Measurements from ENCODE around the gene PWP2.
"Not testable (repeated sequence)": the region's sequence is repeated elsewhere in the genome, so short reads cannot be mapped to it uniquely, and the experiment has no call there.

PWP2 gene

DNA sequence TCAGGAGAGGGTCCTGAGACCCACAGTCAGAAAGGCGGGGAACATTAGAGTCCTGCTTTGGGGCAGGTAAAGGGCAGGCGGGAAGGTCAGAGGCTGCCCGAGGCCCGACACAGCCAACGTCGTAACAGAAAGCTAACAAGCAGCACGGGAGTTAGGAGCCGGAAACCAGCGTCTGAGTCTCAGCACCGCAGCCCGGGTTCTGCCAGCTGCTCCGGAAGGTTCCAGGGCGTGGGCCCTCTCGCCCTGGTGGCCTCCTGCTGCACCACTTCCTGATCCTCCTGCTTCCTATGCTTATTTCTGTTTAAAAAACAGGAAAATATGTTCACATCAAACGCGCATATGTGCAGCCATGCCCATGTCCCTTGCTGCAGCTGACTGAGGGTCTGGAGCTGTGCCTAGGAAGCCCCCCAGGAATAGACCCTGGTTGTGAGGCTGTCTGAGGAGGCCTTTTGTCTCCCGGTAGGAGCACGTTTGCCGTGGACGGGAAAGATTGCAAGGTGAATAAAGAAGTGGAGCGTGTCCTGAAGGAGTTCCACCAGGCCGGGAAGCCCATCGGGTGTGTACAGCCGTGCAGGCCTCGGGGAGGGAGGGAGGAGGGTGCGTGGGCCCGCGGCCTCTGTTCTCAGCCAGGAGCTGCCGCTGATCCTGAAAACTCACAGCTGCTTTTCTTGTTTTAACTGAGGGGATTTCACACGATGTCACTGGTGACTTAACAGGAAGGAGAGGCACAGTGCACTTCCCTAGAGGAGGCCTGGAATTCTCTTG is 32.8 kb downstream of the PWP2 start:
- DNase-seq = not testable (repeated sequence)

DNA sequence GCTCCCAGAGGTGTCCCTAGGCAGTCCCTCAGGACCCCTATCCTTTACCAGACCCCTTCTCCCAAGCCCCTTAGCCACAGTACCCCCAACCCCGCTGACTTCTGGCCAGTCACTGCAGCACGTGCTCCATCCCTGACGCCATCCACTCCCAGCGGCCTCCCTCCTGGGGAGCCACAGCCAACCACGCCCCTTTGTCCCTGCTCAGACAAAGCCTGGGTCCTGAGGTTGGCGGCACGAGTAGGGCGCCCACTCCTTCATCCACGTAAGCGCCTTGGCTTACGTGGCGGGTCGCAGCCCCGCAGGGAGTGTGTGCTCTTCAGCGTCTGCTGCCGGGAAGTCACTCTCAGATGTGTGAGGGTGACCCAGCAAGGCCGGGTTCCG is 33.3 kb downstream of the PWP2 start:
- DNase-seq = not testable (repeated sequence)

DNA sequence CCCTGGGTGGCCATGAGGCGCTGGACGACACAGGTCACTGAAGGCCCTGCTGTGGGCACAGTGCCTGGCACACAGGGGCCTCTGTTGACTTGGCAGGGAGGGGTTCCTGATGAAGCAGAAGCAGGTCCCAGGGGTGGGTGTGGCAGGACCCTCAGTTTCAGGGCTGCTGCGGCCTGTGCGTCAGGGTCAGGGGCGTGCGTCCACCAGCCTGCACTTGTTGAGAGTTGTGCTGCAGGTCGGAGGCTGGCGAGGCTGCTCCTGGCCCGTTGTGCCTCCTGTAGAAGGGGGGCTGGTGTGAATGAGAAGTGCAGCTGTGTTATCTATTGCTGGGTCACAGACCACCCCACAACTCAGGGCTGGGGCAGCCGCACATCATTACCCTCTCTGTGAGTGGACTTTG is 35.3 kb downstream of the PWP2 start:
- not testable (repeated sequence) for DNase-seq

DNA sequence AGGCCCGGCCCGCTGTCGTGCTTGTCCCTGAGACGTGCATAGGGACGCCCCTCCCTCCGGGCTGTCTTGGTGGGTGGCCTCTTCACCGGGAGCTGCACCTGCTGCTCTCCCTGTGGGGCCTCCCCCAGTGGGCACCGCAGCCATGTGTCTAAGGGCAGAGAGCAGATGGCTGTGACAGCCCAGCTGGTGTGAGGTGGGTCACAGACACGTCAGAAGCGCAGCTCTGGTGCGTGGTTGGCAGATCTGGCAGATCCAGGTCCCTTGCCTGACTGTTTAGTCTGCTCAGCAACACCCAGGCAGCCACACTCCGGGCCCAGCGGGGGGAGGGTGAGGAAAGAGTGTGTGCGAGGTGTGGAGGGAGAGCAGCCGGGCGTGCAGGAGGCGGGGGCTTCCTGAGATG is 36.2 kb downstream of the PWP2 start:
- not testable (repeated sequence) for DNase-seq

DNA sequence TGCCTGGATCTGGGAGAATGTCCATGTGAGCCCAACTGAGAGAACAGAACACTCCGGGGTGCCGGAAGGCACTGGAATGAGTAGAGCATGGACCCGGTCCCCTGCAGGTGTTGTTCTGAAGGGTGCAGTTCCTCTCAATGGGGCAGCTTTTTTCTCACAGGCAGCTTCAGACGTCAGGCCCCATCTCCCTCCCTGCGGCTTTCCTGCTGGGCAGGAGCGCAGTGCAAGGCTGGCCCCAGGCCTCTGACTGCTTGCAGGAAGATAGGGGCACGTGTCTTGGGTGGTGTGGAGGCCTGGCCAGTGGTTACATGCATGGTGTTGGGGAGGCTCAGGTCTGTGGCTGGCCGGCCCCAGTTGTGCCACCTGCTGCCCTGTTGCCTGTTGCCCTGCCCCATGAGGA is 36.8 kb downstream of the PWP2 start:
- DNase-seq = not testable (repeated sequence)

DNA sequence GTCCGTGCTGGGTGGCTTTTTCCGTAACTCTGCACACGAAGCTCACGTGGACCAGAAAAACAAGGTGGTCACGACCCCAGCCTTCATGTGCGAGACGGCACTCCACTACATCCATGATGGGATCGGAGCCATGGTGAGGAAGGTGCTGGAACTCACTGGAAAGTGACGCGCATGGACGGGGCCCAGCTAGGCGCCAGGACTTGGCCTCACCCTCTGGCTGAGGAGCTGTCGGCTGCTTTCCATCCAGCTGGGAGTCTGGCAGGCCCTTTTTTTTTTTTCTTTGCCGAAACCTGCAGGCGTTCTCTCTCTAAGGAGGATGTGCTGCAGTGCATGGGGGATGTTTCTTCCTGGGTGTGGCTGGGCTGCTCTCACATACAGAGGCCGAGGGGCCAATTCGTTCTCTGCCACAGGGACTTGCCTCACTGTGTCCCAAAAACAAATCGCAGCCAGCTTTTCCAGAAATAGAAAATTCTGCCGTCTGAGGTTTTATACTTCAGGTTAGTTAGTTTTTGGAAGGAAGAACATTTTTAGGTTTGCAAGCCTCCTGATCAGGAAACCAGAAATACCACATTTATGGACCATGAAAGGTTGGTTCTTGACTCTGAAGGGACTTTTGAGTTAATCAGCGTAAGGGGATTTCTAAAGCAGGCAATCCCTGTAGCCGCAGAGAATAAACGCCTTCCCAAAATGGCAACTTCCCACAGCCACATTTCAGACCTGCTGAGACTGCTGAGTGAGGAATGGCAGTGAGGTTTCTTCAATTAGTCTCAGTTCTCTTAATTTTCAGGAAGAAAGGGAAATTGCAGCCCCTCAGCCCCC is 37.8 kb downstream of the PWP2 start:
- not testable (repeated sequence) for DNase-seq

DNA sequence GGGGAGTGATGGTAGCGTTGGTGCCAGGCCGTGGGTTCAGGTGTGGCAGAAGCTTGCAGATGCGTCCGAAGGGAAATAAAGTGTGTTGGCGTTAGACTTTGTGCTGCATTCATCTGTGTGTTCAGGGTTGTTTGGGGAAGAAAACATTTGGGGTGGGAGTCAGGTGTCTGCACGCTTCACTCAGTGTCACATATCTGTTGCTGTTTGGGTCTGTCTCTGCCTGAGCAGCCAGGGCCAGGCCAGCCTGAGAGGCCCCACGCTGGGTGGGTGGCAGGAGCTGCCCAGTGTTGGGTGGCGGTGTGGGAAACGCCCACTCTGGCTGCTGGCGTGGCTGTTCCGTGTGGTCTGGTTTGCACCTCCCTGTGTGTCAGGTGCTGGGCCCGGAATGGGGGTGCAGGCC is 38.4 kb downstream of the PWP2 start:
- DNase-seq = not testable (repeated sequence)

DNA sequence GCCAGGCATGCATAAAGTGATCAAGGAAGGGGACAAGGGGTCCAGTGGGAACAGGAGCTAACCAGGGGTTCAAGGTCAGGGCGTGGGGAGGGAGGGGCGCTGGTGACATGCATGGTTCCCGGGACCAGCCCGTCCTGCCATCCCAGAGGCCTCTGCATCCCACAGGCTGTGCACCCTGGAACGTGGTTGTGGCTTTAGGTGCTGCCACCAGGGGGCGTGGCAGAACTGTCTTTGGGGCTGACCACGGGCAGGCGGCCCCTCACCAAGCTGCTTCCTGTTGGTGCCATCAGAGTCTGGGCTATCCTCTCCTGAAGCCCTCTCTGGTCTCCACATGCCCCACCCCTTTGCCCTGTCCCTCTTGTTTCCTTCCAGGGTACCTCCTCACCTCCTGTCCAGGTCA is 39.9 kb downstream of the PWP2 start:
- DNase-seq = not testable (repeated sequence)

DNA sequence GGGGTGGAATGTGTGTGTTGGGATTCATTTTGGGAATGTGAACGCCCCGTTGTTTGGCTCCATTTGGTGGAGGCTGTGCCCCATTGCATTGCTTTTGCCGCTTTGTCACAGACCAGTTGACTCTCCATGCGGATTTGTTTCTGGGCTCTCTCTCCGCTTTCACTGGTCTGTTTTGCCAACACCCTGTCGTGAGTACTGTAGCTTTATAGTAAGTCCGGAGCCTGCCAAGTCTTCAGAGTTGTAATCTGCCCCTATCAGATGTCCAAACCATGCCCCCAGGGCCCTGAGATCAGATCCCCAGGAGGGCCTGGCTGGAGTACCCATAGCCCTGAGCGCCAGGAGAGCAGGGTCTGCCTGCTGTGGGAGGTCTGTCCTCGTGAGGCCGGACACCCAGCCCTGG is 43.1 kb downstream of the PWP2 start:
- DNase-seq = not testable (repeated sequence)

DNA sequence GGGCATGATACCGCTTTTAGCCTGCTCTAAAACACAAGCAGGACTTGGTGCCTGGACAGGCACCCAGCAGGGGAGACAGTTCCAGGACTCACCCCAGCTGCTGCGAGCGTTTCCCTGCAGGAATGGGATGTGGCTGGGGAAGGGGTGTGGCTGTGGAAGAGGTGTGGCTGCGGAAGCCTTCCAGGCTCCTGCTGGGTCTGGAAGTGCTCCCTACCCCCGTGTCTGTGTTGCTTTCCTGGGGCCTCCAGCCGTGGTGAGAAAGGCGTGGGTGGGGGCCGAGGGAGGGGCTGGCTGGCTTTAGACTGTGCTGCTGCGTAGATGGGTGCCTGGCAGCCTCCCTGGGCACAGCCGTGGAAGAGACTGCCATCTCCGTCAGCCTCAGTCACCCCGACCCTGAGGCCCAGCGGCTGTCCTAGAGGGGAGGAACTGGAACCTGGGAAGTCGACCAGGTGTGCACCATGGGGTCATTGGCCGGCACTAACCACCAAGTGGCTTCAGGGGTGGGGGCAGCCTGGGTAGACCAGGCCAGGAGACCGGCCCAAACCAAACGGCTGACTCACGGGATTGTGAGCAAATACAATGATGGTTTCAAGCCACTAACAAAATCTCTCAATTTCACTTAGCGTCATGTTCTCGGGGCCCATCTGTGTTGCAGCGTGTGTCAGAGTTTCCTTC is 46.2 kb downstream of the PWP2 start:
- not testable (repeated sequence) for DNase-seq

DNA sequence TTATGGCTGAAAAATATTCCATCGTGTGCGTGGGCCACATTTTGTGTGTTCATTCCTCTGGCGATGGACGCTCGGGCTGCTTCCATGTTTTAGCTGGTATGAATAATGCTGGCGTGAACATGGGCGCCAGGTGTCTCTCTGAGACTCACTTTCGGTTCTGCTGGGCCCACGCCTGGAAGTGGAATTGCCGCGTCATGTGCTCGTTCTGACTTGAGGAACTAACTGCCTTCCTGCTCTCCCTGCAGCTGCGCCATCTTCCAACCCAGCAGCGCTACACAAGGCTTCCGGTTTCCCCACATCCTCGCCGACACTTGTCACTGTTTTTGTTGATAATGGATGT is 46.7 kb downstream of the PWP2 start:
- DNase-seq = not testable (repeated sequence)

DNA sequence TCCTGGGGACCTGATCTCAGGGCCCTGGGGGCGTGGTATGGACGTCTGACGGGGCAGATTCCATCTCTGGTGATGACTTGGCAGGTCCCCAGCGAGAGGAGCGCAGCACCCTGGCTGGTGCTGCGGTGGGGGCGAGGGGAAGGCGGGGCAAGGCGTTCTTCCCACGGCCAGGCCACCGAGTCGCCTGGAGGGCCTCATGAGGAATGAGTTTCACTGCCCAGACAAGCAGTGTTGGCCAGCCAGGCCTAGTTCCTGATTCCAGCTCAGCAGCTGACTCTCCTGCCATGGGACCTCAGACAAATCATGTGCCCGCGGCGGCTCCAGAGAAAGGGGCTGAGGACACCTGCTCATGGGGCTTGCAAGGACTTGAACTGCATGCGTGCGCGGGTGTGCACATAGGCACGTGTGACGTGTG is 47.6 kb downstream of the PWP2 start:
- not testable (repeated sequence) for DNase-seq

DNA sequence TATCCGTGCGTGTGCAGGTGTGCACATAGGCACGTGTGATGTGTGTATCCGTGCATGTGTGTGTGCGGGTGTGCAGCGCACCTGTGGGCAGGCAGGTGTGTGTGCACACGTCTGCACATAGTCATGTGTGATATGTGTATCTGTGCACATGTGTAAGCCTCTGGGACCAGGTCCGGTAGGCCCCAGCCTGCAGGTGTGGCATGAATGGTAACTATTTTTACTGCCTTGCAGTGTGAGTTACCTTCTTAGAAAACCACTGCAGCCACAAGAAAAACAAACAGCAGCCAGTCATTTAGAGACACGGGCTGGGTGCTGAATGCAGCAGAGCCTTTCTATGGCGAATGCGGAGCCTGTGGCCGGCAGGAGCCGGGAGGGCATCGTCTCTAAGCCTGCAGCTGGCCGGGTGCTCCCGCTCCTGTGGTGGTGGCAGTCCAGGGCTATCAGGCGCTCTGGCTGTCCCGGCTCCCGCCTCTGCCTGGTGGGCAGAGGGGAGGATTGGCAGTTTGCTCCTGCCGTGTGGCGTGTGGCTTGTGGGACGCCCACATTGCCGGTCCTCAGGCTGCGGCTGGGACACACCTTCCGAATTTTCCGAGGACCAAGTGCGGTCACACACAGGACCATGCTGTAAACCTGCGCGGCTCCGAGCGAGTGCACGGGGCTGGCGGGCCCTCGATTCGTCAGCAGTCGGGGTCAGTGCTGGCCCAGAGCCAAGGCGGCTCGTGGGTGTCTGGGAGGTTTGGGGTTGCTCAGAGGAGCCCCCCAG is 48.2 kb downstream of the PWP2 start:
- not testable (repeated sequence) for DNase-seq

DNA sequence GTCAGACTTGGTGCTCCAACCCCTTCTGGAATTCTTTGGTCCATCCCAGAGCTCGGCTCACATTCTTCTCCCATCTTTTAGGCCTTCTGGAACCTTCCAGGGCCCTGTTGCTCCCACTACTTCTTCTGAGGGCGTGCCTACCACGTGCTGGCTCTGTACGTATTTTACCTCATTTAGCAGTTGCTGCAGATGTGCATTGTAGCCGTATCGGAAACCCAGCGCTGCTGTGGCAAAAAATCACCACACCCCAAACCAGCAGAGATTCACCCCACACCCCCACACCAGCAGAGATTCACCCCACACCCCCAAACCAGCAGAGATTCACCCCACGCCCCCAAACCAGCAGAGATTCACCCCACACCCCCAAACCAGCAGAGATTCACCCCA is 48.8 kb downstream of the PWP2 start:
- DNase-seq = not testable (repeated sequence)

DNA sequence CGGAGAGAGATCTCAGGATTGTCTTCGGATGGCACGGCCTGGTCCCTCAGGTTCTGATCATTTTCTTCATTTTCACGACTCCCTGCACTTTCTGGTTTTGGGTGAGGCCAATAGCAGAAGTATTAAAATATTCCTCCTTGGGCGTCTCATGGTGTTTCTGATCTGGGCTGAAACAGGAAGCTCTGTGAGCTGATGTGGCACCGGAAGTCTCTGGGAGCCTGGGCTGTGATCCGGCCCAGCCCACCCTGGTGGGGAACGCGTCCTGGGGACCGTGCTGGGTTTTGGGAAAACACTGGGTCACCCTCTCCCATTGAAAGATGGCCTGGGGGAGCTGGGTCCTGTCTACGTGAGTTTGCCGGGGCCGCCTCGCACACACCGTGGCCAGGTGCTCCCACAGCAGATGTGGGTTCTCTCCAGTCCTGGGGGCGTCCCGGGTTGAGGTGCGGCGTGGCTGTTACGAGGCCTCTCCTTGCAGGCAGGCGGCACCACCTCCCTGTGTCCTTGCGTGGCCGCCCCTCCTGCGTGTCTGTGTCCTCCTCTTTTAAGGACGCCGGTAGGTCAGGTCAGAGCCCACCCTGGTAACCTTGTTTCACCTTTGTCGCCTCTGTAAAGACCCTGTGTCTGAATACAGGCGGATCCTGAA is 50.4 kb downstream of the PWP2 start:
- DNase-seq = not testable (repeated sequence)

DNA sequence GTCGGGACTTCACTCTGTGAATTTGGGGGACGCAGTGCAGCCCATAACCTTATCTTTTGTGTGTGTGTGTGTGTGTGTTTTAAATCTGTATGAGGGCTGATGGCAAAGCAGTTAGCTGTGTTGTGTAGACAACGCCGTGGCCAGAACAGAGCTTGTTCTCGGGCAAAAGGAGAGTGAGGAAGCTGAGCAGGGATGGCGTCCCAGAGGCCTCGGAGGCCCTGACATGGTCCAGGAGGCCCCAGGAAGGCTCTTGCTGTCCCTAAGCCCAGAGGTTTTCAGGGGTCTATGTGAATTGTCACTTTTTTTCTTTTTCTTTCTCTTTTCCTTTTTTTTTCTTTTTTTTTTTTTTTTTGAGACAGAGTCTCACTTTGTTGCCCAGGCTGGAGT is 50.9 kb downstream of the PWP2 start:
- DNase-seq = not testable (repeated sequence)

DNA sequence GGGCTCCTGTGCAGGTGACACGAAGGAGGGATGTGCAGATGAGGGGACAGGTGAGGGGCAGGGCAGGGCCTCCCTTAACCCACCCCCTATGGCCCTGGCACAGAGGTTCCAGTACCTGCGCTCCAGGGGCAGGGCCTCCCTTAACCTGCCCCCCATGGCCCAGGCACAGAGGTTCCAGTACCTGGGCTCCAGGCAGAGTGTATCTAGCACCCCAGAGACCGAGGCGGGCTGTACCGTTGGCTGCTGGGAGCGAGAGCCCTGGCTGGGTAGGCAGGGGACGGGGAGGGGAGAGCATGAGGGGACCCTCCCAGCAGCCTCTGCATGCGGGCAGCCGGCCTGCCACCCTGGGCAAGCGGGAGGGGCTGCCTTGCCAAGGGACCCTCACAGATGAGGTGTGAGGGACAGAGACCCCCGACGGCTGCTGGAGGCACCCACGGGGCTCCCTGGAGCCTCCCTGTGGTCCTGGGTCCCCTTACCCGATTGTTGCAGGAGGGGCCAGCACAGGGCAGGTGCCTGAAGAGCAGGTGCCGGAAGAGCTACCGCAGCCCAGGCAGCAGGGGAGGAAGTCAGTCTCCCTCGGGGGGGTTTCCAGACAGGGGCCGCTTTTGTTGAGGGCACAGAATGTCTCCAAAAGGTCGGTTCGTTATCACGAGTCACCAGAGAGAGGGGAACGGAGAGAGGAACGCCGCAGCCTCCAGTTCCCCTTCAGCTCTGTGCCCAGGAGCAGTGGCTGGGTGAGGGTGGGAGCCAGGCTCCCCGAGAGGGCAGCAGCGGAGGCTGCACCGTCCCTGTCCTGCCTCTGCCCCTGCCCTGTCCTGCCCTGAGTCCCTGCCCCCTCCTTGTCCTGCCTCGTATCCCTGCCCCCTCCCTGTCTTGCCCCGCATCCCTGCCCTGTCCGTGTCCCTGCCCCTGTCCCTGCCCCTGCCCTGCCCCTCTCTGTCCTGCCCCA is 52.4 kb downstream of the PWP2 start:
- not testable (repeated sequence) for DNase-seq

DNA sequence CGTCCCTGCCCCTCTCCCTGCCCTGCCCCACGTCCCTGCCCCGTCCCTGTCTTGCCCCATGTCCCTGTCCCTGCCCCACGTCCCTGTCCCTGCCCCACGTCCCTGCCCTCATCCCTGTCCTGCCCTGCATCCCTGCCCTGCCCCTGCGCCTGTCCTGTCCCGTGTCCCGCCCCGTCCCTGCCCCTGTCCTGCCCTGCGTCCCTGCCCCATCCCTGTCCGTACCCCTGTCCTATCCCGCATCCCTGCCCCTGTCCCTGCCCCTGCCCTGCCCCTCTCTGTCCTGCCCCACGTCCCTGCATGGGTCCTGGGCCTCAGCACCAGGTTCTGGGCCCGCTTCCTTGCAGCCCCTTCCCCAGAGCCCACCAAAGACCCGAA is 53.1 kb downstream of the PWP2 start:
- not testable (repeated sequence) for DNase-seq

DNA sequence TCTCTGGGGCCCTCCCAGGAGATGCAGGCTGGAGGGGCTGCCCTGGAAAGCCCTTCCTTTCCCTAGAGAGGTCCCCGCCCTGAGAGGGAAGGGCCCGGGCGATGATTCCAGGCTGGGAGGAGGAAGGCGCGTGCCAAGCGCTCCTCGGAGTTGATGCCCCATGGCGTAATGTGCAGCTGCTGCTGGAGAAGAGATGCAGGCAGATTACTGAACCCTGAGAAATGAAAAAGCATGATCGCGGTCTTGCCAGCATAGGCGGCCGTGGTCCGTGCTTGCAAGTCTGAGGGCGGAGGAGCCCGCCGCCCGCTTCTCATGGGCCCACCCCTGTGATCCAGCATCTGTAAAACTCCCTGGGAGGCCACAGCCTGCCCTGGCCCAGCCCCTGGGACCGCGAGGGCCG is 53.6 kb downstream of the PWP2 start:
- DNase-seq = not testable (repeated sequence)

DNA sequence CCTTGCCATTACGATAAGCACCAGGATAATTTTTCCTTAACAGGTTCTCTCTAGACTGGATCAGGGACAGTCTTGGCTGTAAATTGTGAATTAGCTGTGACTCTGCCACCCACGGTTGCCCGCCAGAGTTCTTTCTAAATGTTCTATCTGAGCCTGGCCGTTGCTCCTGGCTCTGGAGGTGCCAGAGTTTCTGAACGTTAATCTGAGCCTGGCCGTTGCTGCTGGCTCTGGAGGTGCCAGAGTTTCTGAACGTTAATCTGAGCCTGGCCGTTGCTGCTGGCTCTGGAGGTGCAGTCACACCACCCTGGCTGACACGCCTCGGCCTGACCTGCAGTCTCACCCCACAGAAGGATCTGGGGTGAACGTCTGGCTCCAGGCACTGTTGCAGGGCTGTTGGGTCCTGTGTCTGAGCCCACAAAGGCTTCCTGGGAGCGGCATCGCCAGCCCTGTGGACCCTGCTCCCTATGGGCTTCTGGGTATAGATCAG is 56.0 kb downstream of the PWP2 start:
- not testable (repeated sequence) for DNase-seq

DNA sequence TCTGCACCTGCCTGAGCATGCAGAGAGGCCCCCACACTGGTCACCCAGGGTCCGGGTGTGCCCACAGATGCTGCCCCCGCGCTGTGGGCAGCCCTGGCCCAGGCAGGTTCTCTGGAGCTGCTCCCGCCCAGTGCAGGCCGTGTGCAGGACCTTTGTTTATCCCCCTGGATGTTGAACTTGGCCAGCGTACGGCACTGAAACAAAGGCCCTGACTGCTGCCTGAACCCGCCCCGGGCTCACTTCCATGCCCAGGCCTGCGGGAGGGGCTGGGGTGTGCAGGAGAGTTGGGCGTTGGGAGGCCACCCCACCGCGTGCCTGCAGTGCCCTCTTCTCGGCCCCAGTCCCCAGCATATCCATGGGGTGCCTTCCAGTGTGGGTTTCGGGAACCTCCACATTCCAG is 58.7 kb downstream of the PWP2 start:
- DNase-seq = not testable (repeated sequence)
